ENCODE measurements around the gene UBE4B. TPM values are rescaled to one million over a fixed set of nuclear protein-coding genes. Genes with fewer than 3 reads are reported as not detected.

The UBE4B gene
- total RNA-seq, 1 donor from 2014 or later: 36.2 TPM

GRCh38 chr1:10060311-10061100, 27.7 kb downstream of the UBE4B start:
- TF ChIP-seq, protein P1, sequence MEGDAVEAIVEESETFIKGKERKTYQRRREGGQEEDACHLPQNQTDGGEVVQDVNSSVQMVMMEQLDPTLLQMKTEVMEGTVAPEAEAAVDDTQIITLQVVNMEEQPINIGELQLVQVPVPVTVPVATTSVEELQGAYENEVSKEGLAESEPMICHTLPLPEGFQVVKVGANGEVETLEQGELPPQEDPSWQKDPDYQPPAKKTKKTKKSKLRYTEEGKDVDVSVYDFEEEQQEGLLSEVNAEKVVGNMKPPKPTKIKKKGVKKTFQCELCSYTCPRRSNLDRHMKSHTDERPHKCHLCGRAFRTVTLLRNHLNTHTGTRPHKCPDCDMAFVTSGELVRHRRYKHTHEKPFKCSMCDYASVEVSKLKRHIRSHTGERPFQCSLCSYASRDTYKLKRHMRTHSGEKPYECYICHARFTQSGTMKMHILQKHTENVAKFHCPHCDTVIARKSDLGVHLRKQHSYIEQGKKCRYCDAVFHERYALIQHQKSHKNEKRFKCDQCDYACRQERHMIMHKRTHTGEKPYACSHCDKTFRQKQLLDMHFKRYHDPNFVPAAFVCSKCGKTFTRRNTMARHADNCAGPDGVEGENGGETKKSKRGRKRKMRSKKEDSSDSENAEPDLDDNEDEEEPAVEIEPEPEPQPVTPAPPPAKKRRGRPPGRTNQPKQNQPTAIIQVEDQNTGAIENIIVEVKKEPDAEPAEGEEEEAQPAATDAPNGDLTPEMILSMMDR (IDR thresholded peaks at IDR 0.05): no peak
- Histone ChIP-seq H3K9me3 (no peaks in the 10 kb centered on the region), H3K27ac (no peak overlapping the region), H3K4me3 (no peak overlapping the region), H3K36me3 (no peaks in the 10 kb centered on the region), H3K27me3 (no peaks in the 10 kb centered on the region), H3K4me1 (peaks cover 18% of the 10 kb centered on the region)
- DNase-seq (no peak), ATAC-seq (no peak)
- intact Hi-C loops (cut with DNase I): no loop called here

GRCh38 chr1:10061276-10061675, 28.5 kb downstream of the UBE4B start:
- ATAC-seq (no peak), DNase-seq (no peak)
- TF ChIP-seq, protein P1 (IDR thresholded peaks at IDR 0.05): no peak
- peaks cover 16% of the 10 kb centered on the region for H3K4me1 ChIP-seq
- no peaks in the 10 kb centered on the region for H3K9me3 ChIP-seq
- no peaks in the 10 kb centered on the region for H3K27me3 ChIP-seq
- H3K27ac ChIP-seq: no peak overlapping the region
- no peak overlapping the region for H3K4me3 ChIP-seq
- intact Hi-C loops (cut with DNase I): no loop called here
- no peaks in the 10 kb centered on the region for H3K36me3 ChIP-seq

DNA sequence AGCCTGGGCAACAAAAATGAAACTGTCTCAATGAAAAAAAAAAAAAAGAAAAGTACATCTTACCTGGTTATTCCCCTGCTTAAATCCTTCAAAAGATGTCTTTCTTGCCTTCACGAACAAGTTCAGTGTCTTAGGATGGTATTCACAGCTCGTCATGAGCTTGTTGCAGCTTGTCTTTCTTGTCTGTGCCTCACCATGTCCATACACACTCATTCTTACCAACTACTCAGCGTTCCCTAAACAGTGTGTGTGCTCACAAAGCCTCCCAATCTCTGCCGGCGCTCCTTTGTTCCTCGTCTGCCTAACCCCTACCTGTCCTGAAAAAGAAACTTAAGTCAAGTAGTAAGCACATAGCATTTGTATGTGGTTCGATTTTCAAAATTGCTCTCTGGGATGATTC, 31.1 kb downstream of the UBE4B start:
- TF ChIP-seq, protein P1 (IDR thresholded peaks at IDR 0.05): no peak
- Histone ChIP-seq H3K4me3 (no peak overlapping the region), H3K27me3 (no peaks in the 10 kb centered on the region), H3K27ac (no peak overlapping the region), H3K4me1 (peaks cover 17% of the 10 kb centered on the region), H3K36me3 (no peaks in the 10 kb centered on the region), H3K9me3 (no peaks in the 10 kb centered on the region)
- intact Hi-C loops (cut with DNase I): no loop called here
- ATAC-seq (no peak), DNase-seq (no peak)

GRCh38 chr1:10064416-10065343, 31.9 kb downstream of the UBE4B start:
- TF ChIP-seq, protein P1 (IDR thresholded peaks at IDR 0.05): no peak
- ATAC-seq (no peak), DNase-seq (no peak)
- Histone ChIP-seq H3K4me1 (peaks cover 17% of the 10 kb centered on the region), H3K9me3 (no peaks in the 10 kb centered on the region), H3K27ac (no peak overlapping the region), H3K36me3 (no peaks in the 10 kb centered on the region), H3K27me3 (no peaks in the 10 kb centered on the region), H3K4me3 (no peak overlapping the region)
- intact Hi-C loops (cut with DNase I): no loop called here

DNA sequence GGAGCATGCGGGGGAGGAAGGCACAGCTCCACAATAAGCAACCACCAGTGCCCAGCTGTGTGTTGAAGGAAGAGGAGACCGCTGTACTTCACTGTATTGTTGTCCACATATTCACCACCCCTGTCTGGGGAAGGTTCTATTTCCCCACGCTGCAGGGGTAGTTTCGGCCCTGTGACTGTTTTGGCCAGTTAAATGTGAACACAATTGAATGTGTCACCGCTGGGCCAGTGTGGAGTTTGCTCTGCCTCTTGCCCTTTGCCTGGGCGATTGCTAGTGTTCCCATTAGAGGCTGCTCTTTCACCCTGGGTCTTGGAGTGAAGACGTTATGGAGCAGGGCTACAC, 32.6 kb downstream of the UBE4B start:
- intact Hi-C loops (cut with DNase I): no loop called here
- ATAC-seq (peak; percentile 92), DNase-seq (peak; percentile 73)
- Histone ChIP-seq H3K27ac (no peak overlapping the region), H3K4me1 (peaks cover 17% of the 10 kb centered on the region), H3K27me3 (no peaks in the 10 kb centered on the region), H3K36me3 (no peaks in the 10 kb centered on the region), H3K4me3 (no peak overlapping the region), H3K9me3 (no peaks in the 10 kb centered on the region)
- TF ChIP-seq, protein P1 (IDR thresholded peaks at IDR 0.05): no peak
